ENCODE results near the gene ADAM19. TPM values are rescaled to one million over a fixed set of nuclear protein-coding genes. Genes with fewer than 3 reads are reported as not detected.

Gene ADAM19, protein sequence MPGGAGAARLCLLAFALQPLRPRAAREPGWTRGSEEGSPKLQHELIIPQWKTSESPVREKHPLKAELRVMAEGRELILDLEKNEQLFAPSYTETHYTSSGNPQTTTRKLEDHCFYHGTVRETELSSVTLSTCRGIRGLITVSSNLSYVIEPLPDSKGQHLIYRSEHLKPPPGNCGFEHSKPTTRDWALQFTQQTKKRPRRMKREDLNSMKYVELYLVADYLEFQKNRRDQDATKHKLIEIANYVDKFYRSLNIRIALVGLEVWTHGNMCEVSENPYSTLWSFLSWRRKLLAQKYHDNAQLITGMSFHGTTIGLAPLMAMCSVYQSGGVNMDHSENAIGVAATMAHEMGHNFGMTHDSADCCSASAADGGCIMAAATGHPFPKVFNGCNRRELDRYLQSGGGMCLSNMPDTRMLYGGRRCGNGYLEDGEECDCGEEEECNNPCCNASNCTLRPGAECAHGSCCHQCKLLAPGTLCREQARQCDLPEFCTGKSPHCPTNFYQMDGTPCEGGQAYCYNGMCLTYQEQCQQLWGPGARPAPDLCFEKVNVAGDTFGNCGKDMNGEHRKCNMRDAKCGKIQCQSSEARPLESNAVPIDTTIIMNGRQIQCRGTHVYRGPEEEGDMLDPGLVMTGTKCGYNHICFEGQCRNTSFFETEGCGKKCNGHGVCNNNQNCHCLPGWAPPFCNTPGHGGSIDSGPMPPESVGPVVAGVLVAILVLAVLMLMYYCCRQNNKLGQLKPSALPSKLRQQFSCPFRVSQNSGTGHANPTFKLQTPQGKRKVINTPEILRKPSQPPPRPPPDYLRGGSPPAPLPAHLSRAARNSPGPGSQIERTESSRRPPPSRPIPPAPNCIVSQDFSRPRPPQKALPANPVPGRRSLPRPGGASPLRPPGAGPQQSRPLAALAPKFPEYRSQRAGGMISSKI
- 10 to 100 TPM in 2 of 4 donors, 1 to 10 TPM in 2; 6.4 to 15.2 (median 10.0) TPM for total RNA-seq

DNA sequence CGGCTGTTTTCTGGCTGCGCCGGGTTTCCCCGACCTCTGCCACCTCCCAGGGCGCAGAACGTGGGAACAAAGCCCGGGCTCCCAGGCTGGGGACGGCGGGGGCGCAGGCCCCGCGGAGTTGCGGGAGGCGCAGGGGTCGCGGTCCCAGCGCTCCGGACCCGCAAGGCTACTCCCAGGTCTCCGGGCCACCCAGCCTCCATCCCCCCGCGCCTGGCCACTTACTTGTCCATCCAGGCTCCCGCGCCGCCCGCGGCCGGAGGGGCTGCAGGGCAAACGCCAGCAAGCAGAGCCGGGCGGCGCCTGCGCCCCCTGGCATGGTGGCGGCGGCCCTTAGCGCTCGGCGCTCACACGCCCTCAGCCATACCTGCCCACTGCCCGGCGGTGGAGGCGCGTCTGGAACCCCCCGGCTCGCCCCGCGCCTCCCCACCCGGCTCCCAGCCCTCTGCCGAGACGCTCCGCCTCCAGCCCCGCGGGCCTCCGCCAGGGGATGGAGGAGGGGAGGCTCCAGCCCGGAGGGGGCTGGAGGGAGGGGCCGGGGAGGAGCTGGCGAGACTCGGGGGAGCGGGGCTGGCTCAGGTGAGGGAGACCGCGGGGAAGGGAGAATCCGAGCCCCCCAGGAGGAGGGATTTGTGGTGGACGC, at the start of gene ADAM19:
Gene ADAM19, minus strand, starts transcription at position 395 of the 640 bp plus-strand sequence. Its CDS starts 79 bp downstream, at position 316.
- no peaks in the 10 kb centered on the region for H3K9me3 ChIP-seq
- peak; percentile 51 to 53 for DNase-seq
- no peaks in the 10 kb centered on the region for H3K27me3 ChIP-seq
- TF ChIP-seq, protein P1, sequence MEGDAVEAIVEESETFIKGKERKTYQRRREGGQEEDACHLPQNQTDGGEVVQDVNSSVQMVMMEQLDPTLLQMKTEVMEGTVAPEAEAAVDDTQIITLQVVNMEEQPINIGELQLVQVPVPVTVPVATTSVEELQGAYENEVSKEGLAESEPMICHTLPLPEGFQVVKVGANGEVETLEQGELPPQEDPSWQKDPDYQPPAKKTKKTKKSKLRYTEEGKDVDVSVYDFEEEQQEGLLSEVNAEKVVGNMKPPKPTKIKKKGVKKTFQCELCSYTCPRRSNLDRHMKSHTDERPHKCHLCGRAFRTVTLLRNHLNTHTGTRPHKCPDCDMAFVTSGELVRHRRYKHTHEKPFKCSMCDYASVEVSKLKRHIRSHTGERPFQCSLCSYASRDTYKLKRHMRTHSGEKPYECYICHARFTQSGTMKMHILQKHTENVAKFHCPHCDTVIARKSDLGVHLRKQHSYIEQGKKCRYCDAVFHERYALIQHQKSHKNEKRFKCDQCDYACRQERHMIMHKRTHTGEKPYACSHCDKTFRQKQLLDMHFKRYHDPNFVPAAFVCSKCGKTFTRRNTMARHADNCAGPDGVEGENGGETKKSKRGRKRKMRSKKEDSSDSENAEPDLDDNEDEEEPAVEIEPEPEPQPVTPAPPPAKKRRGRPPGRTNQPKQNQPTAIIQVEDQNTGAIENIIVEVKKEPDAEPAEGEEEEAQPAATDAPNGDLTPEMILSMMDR (IDR thresholded peaks at IDR 0.05): no peak
- TF ChIP-seq POLR2A (IDR thresholded peaks at IDR 0.05): peak in 1 of 2 donors; percentile 42
- H3K36me3 ChIP-seq: no peaks in the 10 kb centered on the region
- intact Hi-C loops (cut with DNase I): no loop called here
- peak within 1 kb of the TSS; percentile 60 to 71 (median 68) for H3K4me3 ChIP-seq (replicated peaks in 1 of 3)
- H3K27ac ChIP-seq: peak within 1 kb of the TSS; percentile 27 to 73 (median 61)
- WGBS, 2 donors: 0 to 1% methylated on average over 10 to 14 of the region's 63 CpGs
- H3K4me1 ChIP-seq: peaks cover 0 to 11% of the 10 kb centered on the region in 2 donors

DNA sequence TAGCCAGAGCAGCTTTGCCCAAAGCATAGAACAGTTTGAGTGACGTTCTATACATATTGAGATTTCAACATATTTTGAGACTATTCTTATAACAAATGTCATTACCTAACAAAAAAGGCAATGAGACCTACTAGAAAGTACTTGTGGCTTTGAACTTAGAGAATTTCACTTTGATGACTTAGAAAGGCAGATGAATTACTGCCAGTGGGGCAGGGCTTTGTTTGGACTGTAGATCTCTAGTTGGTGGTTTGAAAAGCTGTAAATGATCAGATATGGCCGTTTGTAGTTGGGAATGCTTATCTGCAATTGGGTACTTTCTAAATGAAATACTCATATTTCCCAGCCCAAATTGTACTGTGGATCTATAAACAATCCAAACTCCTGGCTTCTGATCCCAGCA, 48.6 kb upstream of the ADAM19 start:
- WGBS, 2 donors: 49 to 63% methylated on average over 2 of the region's 2 CpGs
- no peak overlapping the region for H3K4me3 ChIP-seq (replicated peaks in 1 of 3)
- H3K27me3 ChIP-seq: no peaks in the 10 kb centered on the region
- TF ChIP-seq, protein P1 (IDR thresholded peaks at IDR 0.05): no peak
- TF ChIP-seq POLR2A (IDR thresholded peaks at IDR 0.05): no peak
- H3K36me3 ChIP-seq: no peaks in the 10 kb centered on the region
- H3K27ac ChIP-seq: no peak overlapping the region
- no peaks in the 10 kb centered on the region for H3K9me3 ChIP-seq
- DNase-seq: no peak
- intact Hi-C loops (cut with DNase I): no loop called here
- no peaks in the 10 kb centered on the region for H3K4me1 ChIP-seq

DNA sequence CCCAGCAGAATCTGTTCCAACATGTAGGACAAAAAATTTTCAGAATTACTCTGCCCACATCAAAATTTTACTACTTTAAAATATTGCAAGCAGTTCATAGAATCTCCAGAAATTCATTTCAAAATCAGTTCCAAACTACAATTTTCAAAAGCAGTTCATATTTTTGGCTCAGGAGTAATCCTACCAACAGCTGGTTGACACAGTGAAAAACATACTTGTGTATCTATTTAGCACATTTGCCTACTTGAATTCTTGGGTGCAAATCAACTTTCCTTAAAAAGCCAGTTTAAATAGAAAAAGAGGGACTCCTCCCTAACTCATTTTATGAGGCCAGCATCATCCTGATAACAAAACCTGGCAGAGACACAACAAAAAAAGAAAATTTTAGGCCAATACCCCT, 45.2 kb upstream of the ADAM19 start:
- intact Hi-C loops (cut with DNase I): no loop called here
- TF ChIP-seq, protein P1 (IDR thresholded peaks at IDR 0.05): no peak
- TF ChIP-seq POLR2A (IDR thresholded peaks at IDR 0.05): no peak
- Histone ChIP-seq H3K9me3 (no peaks in the 10 kb centered on the region), H3K27me3 (no peaks in the 10 kb centered on the region), H3K27ac (no peak overlapping the region), H3K4me3 (replicated peaks in 1 of 3) (no peak overlapping the region), H3K36me3 (no peaks in the 10 kb centered on the region), H3K4me1 (no peaks in the 10 kb centered on the region)
- DNase-seq: no peak

DNA sequence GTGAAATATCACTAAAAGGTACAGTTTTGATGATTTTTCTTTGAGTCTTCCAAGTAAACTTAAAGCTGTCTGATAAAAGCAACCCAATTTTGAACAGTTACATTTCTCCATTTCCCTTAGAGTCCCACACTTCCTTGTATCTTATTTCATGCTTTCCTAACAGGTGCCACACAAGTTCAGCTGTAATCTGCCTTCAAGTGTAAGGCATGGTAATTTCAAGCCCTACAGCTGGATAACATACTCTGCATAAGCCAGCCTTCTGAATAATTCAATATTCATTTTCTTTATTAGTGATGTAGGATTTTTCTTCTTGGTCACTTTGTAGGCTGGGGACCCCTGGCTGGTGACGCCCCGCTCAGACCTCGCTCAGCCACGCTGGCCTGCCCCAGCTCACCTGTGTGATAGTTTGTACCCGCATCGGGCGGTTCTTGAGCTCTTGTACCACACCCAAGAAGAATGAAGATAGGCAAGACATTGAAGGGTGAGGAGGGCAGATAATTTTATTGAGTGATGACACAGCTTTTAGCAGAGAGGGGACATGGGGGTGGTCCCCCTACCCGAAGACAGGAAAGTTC, 42.7 kb upstream of the ADAM19 start:
- Histone ChIP-seq H3K27ac (no peak overlapping the region), H3K27me3 (no peaks in the 10 kb centered on the region), H3K4me1 (no peaks in the 10 kb centered on the region), H3K4me3 (replicated peaks in 1 of 3) (no peak overlapping the region), H3K36me3 (no peaks in the 10 kb centered on the region), H3K9me3 (no peaks in the 10 kb centered on the region)
- TF ChIP-seq POLR2A (IDR thresholded peaks at IDR 0.05): no peak
- TF ChIP-seq, protein P1 (IDR thresholded peaks at IDR 0.05): no peak
- 97 to 98% methylated on average over 8 of the region's 8 CpGs for WGBS, 2 donors
- DNase-seq: no peak
- intact Hi-C loops (cut with DNase I): no loop called here
